Measurements from ENCODE around the gene HAPLN1.

DNA sequence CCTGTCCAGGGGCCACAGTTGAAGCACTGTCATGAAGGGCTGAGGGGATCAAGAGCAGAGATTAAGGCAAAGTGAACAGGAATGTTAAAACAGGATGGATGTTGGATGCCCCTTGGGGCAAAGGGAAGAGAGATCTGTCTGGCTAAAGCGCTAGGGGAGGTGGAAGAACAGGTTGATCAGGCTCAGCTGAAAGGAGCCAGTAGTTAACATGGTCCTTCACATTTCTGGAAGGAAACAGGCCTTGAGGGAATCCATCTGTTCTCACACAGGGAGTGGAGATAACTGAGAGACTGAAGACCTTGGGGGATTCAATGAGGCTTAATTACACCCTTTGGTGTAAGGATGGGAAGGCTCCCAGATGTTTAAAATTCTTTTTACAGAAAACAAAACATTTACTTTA lies 5.8 kb downstream of the HAPLN1 start:
- no peak for TF ChIP-seq CTCF (IDR thresholded peaks at IDR 0.05)
- TF ChIP-seq POLR2A (IDR thresholded peaks at IDR 0.05): no peak
